ENCODE measurements around the gene BICRAL.

DNA sequence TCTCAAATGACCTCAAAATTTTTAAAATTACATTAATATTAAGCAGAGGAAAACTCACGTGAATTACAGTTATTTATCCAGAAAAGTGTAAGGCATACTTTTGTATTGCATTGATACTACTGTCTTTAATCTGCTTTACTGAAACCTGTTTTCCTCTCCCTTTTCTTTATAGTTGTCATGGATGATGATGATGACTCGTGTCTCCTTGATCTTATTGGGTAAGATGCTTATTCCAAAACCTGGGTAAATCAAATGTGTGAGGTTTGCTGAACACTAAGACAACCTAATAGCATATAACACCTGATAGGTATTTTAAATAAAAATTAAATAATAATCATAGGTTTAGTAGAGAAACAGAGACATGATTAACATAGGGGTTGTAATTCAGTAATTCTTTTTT, 40.0 kb downstream of the BICRAL start:
- TF ChIP-seq, protein P1, sequence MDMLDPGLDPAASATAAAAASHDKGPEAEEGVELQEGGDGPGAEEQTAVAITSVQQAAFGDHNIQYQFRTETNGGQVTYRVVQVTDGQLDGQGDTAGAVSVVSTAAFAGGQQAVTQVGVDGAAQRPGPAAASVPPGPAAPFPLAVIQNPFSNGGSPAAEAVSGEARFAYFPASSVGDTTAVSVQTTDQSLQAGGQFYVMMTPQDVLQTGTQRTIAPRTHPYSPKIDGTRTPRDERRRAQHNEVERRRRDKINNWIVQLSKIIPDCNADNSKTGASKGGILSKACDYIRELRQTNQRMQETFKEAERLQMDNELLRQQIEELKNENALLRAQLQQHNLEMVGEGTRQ (CRISPR knock-in tag; IDR thresholded peaks at IDR 0.05): no peak
- TF ChIP-seq, protein P2, sequence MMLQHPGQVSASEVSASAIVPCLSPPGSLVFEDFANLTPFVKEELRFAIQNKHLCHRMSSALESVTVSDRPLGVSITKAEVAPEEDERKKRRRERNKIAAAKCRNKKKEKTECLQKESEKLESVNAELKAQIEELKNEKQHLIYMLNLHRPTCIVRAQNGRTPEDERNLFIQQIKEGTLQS (CRISPR knock-in tag; conservative IDR thresholded peaks at IDR 0.05): no peak
- TF ChIP-seq, protein P3, sequence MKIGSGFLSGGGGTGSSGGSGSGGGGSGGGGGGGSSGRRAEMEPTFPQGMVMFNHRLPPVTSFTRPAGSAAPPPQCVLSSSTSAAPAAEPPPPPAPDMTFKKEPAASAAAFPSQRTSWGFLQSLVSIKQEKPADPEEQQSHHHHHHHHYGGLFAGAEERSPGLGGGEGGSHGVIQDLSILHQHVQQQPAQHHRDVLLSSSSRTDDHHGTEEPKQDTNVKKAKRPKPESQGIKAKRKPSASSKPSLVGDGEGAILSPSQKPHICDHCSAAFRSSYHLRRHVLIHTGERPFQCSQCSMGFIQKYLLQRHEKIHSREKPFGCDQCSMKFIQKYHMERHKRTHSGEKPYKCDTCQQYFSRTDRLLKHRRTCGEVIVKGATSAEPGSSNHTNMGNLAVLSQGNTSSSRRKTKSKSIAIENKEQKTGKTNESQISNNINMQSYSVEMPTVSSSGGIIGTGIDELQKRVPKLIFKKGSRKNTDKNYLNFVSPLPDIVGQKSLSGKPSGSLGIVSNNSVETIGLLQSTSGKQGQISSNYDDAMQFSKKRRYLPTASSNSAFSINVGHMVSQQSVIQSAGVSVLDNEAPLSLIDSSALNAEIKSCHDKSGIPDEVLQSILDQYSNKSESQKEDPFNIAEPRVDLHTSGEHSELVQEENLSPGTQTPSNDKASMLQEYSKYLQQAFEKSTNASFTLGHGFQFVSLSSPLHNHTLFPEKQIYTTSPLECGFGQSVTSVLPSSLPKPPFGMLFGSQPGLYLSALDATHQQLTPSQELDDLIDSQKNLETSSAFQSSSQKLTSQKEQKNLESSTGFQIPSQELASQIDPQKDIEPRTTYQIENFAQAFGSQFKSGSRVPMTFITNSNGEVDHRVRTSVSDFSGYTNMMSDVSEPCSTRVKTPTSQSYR (CRISPR knock-in tag; IDR thresholded peaks at IDR 0.05): no peak
- TF ChIP-seq, protein P4, sequence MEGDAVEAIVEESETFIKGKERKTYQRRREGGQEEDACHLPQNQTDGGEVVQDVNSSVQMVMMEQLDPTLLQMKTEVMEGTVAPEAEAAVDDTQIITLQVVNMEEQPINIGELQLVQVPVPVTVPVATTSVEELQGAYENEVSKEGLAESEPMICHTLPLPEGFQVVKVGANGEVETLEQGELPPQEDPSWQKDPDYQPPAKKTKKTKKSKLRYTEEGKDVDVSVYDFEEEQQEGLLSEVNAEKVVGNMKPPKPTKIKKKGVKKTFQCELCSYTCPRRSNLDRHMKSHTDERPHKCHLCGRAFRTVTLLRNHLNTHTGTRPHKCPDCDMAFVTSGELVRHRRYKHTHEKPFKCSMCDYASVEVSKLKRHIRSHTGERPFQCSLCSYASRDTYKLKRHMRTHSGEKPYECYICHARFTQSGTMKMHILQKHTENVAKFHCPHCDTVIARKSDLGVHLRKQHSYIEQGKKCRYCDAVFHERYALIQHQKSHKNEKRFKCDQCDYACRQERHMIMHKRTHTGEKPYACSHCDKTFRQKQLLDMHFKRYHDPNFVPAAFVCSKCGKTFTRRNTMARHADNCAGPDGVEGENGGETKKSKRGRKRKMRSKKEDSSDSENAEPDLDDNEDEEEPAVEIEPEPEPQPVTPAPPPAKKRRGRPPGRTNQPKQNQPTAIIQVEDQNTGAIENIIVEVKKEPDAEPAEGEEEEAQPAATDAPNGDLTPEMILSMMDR (IDR thresholded peaks at IDR 0.05): no peak
- TF ChIP-seq ZNF232 (CRISPR knock-in tag; IDR thresholded peaks at IDR 0.05) (no peak), ZNF138 (CRISPR knock-in tag; conservative IDR thresholded peaks at IDR 0.05) (no peak)

Data from WTC11 (cell line).